Brain microvascular endothelial cell (primary cell): ENCODE data around the gene MAJIN.

Experiments used
- DNase-seq: peaks from one replicate; pipeline ENCODE4 v3.0.0-alpha.2; 2020
- H3K27ac ChIP-seq: fragments of 250-450 bp; sonication (Bioruptor Pico); 2 replicates; pipeline ENCODE4 v1.5.1; 2020; ENCODE audit warnings: mild to moderate bottlenecking, moderate library complexity
- H3K27me3 ChIP-seq: fragments of 250-450 bp; sonication (Bioruptor Pico); replicated peaks from 2 replicates; pipeline ENCODE4 v1.5.1; 2020; ENCODE audit warnings: mild to moderate bottlenecking
- H3K36me3 ChIP-seq: fragments of 250-450 bp; sonication (Bioruptor Pico); replicated peaks from 2 replicates; pipeline ENCODE4 v1.5.1; 2020; ENCODE audit warnings: mild to moderate bottlenecking
- H3K4me3 ChIP-seq: 2 replicates; pipeline ENCODE4 v1.5.1; 2011; ENCODE audit warnings: low read depth, mild to moderate bottlenecking, control low read depth, low read length, moderate library complexity
- CTCF ChIP-seq: IDR thresholded peaks from 2 replicates; pipeline ENCODE4 v1.5.1; 2011; ENCODE audit warnings: low read depth, mild to moderate bottlenecking, moderate library complexity, low read length, control low read depth, inconsistent platforms; ENCODE audit errors: missing control alignments
- in situ Hi-C: cut with HindIII; loops from 2 replicates; pipeline ENCODE4 v1.10.0; 2017; ENCODE audit warnings: low sequenced_read_pairs, low pct_ligation_motif_present

MAJIN gene

DNA sequence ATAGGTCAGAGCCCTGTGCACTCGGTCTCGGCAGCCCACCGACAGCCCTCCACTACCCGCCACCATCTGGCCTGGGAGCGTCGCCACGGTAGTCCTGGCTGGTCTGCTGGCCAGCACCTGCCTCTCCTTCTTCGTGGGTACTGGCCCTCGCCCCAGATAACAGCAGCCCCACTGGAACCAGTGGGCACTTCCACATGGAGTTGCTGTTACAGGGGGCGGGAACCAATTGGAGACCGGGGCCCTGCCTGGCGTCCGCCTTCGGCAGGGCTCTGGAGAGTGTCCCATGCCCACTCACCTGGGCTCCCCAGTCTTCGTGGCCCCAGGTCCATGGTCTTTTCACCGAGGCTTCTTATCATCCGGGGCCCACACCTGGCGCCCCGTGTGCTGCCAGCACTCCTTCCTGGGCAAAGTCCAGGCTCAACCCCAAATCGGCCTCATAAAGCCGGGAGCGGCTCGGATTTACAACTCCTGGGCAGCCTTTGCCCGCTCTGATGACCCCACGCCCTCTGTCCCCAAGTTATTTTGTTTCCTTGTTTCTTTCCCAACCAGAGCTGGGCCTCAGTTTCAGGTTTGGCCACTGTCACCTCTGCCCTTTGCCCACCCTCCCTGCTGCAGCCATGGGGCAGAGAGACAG lies 80.6 kb downstream of the MAJIN start:
- TF ChIP-seq CTCF, result no peak
- Histone ChIP-seq H3K27ac (no peak overlapping the region), H3K36me3 (peaks cover 3% of the 10 kb centered on the region), H3K27me3 (no peaks in the 10 kb centered on the region), H3K4me3 (no peak overlapping the region)
- in situ Hi-C loops, result loop anchor here (5.0 kb wide), 1 partner anchor 44 kb away; no protein-coding TSS in a partner anchor
- no peak for DNase-seq

GRCh38 chr11:64890522-64890939 lies 81.4 kb downstream of the MAJIN start:
- in situ Hi-C loops, result loop anchor here (5.0 kb wide), 1 partner anchor 43 kb away; no protein-coding TSS in a partner anchor
- H3K27me3 ChIP-seq, result no peaks in the 10 kb centered on the region
- TF ChIP-seq CTCF, result no peak
- no peak overlapping the region for H3K4me3 ChIP-seq
- H3K27ac ChIP-seq, result no peak overlapping the region
- no peaks in the 10 kb centered on the region for H3K36me3 ChIP-seq
- no peak for DNase-seq

DNA sequence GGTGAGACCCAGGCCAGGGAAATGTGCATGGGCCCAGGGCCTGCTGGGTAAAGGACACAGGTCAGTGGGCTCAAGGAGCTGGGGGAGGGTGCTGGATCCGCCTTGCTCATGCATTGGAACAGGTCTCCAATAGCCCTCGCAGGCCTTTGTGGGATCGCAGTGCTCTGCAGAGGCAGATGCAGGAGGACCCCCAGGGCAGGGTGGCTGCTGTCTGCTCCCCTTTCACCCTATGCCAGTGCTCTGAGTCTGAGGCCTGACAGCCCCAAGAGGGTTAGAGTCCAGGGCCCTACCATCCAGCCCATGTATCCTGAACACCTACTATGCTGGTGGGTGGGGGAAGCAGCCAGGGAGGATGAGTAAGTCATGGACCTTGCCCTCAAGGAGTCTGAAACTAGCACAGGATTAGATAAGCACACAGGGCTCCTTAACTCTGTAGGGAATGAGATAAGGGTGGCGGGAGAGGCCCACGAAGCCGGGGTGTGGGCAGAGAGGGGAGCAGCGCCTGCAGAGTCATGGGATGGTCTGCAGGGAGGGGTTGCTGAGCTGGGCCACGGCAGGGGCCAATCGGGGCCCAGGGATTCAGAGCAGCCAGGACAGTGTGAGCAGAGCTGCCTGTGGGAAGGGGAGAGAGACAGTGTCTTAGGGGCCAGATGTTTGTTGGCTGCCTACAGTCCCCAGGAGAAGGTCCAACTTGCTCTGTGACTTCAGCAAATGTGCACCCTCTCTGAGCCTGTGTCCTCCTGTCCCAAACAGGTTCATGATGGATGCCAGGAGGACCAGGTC lies 83.0 kb downstream of the MAJIN start:
- no peak for TF ChIP-seq CTCF
- Histone ChIP-seq H3K36me3 (no peaks in the 10 kb centered on the region), H3K27ac (no peak overlapping the region), H3K4me3 (no peak overlapping the region), H3K27me3 (no peaks in the 10 kb centered on the region)
- DNase-seq, result peak; percentile 21
- in situ Hi-C loops, result no loop called here

GRCh38 chr11:64888406-64888728 lies 83.5 kb downstream of the MAJIN start:
- in situ Hi-C loops, result no loop called here
- DNase-seq, result no peak
- no peak overlapping the region for H3K4me3 ChIP-seq
- TF ChIP-seq CTCF, result no peak
- H3K36me3 ChIP-seq, result no peaks in the 10 kb centered on the region
- no peaks in the 10 kb centered on the region for H3K27me3 ChIP-seq
- no peak overlapping the region for H3K27ac ChIP-seq
